Measurements from ENCODE around the gene MYH9.

MYH9 gene

GRCh38 chr22:36238373-36239149 is 149.2 kb downstream of the MYH9 start:
- TF ChIP-seq ZFX (IDR thresholded peaks at IDR 0.05) (no peak), CTCF (conservative IDR thresholded peaks at IDR 0.05) (no peak)
- peak overlapping the region; percentile 77 for H3K27ac ChIP-seq

- no peak for TF ChIP-seq CTCF (conservative IDR thresholded peaks at IDR 0.05)
- no peak for TF ChIP-seq ZFX (IDR thresholded peaks at IDR 0.05)
- H3K27ac ChIP-seq: peak overlapping the region; percentile 77; the same call in 1 of the 2 replicates
These were observed 150.1 kb downstream of the MYH9 start for GRCh38 chr22:36237462-36238372.

- TF ChIP-seq CTCF (conservative IDR thresholded peaks at IDR 0.05) (no peak), ZFX (IDR thresholded peaks at IDR 0.05) (no peak)
- H3K27ac ChIP-seq: no peak overlapping the region
These were observed 151.1 kb downstream of the MYH9 start for GRCh38 chr22:36236388-36237319.

- no peak overlapping the region for H3K27ac ChIP-seq
- TF ChIP-seq ZFX (IDR thresholded peaks at IDR 0.05): no peak
- no peak for TF ChIP-seq CTCF (conservative IDR thresholded peaks at IDR 0.05)
These were observed 152.2 kb downstream of the MYH9 start for GRCh38 chr22:36235585-36235984.

GRCh38 chr22:36234919-36235318 is 152.8 kb downstream of the MYH9 start:
- TF ChIP-seq CTCF (conservative IDR thresholded peaks at IDR 0.05) (no peak), ZFX (IDR thresholded peaks at IDR 0.05) (no peak)
- no peak overlapping the region for H3K27ac ChIP-seq

GRCh38 chr22:36234213-36234612 is 153.6 kb downstream of the MYH9 start:
- TF ChIP-seq ZFX (IDR thresholded peaks at IDR 0.05): no peak
- no peak for TF ChIP-seq CTCF (conservative IDR thresholded peaks at IDR 0.05)
- no peak overlapping the region for H3K27ac ChIP-seq
